OCI-LY3 (cell line): Measurements from ENCODE around the gene OCRL.

Experiments
- H2AFZ ChIP-seq: fragments of 200-600, 300-600 bp; shearing (Covaris generic); 2 replicates; pipeline ENCODE4 v1.6.0; 2014; ENCODE audit warnings: antibody characterized with exemption, low read depth, low read length
- H3K27ac ChIP-seq: fragments of 200-600, 300-600 bp; sonication (generic); 2 replicates; pipeline ENCODE4 v1.5.1; 2014; ENCODE audit warnings: mild to moderate bottlenecking, low read length, moderate library complexity, mixed read lengths
- H3K27me3 ChIP-seq: fragments of 200-600, 300-600 bp; sonication (generic); 2 replicates; pipeline ENCODE4 v1.6.1; 2014; ENCODE audit warnings: low read depth, low read length, mixed read lengths
- H3K36me3 ChIP-seq: fragments of 200-600, 300-600 bp; sonication (generic); replicated peaks from 2 replicates; pipeline ENCODE3; 2014; ENCODE audit warnings: low read depth, low read length, mixed read lengths
- H3K4me1 ChIP-seq: fragments of 300-600, 200-600 bp; sonication (generic); 2 replicates; pipeline ENCODE4 v1.6.1; 2014; ENCODE audit warnings: low read length, mixed read lengths
- H3K4me2 ChIP-seq: fragments of 200-600, 300-600 bp; sonication (generic); 2 replicates; pipeline ENCODE4 v1.6.1; 2014; ENCODE audit warnings: low read length, mixed read lengths
- H3K4me3 ChIP-seq: fragments of 300-600, 200-600 bp; sonication (generic); 2 replicates; pipeline ENCODE4 v1.5.1; 2014; ENCODE audit warnings: antibody characterized with exemption, mild to moderate bottlenecking, low read length, moderate library complexity
- H3K79me2 ChIP-seq: fragments of 300-600, 200-600 bp; shearing (Covaris generic); 2 replicates; pipeline ENCODE4 v1.6.1; 2014; ENCODE audit warnings: mild to moderate bottlenecking, low read length, mixed read lengths
- H3K9ac ChIP-seq: fragments of 300-600, 200-600 bp; shearing (Covaris generic); 2 replicates; pipeline ENCODE4 v1.6.0; 2014; ENCODE audit warnings: mild to moderate bottlenecking, low read length, moderate library complexity
- H3K9me3 ChIP-seq: fragments of 200-600, 300-600 bp; shearing (Covaris generic); 2 replicates; pipeline ENCODE4 v1.6.1; 2014; ENCODE audit warnings: low read length, mixed read lengths; ENCODE audit not compliant: insufficient read depth
- H4K20me1 ChIP-seq: fragments of 200-600, 300-600 bp; sonication (generic); 2 replicates; pipeline ENCODE4 v1.6.1; 2016; ENCODE audit warnings: low read length, mixed read lengths; ENCODE audit not compliant: insufficient read depth
- CTCF ChIP-seq: fragments of 200-600, 300-600 bp; sonication (generic); IDR thresholded peaks from 2 replicates; pipeline ENCODE4 v1.5.1; 2014; ENCODE audit warnings: antibody characterized with exemption, low read length, low read depth
- EZH2phosphoT487 ChIP-seq: fragments of 200-600 bp; shearing (Covaris generic); IDR thresholded peaks from 2 replicates; pipeline ENCODE4 v1.6.1; 2018; ENCODE audit warnings: antibody characterized with exemption, mixed run types, low read depth

OCRL gene

GRCh38 chrX:129511689-129512088, 28.4 kb upstream of the OCRL start:
- Histone ChIP-seq H3K79me2 (no peaks in the 10 kb centered on the region), H3K4me2 (peak overlapping the region; percentile 79), H2AFZ (no peak overlapping the region; the same call in 1 of the 2 replicates), H3K36me3 (no peaks in the 10 kb centered on the region), H3K9me3 (no peaks in the 10 kb centered on the region), H3K4me1 (peaks cover 10% of the 10 kb centered on the region), H3K4me3 (no peak overlapping the region), H4K20me1 (no peaks in the 10 kb centered on the region), H3K9ac (no peak overlapping the region), H3K27ac (no peak overlapping the region), H3K27me3 (no peaks in the 10 kb centered on the region)
- TF ChIP-seq CTCF (no peak), EZH2phosphoT487 (no peak)

GRCh38 chrX:129512409-129512808, 27.6 kb upstream of the OCRL start:
- no peaks in the 10 kb centered on the region for H3K36me3 ChIP-seq
- no peaks in the 10 kb centered on the region for H3K79me2 ChIP-seq
- TF ChIP-seq EZH2phosphoT487 = no peak
- TF ChIP-seq CTCF = no peak
- peaks cover 10% of the 10 kb centered on the region for H3K4me1 ChIP-seq
- H4K20me1 ChIP-seq = no peaks in the 10 kb centered on the region
- H3K27me3 ChIP-seq = no peaks in the 10 kb centered on the region
- peak overlapping the region; percentile 63 for H3K4me3 ChIP-seq
- no peaks in the 10 kb centered on the region for H3K9me3 ChIP-seq
- peak overlapping the region; percentile 73 for H2AFZ ChIP-seq
- H3K9ac ChIP-seq = peak overlapping the region; percentile 13
- H3K27ac ChIP-seq = no peak overlapping the region
- H3K4me2 ChIP-seq = peak overlapping the region; percentile 79

GRCh38 chrX:129516402-129516801, 23.7 kb upstream of the OCRL start:
- peaks cover 15% of the 10 kb centered on the region for H3K4me1 ChIP-seq

GRCh38 chrX:129520151-129520550, 19.9 kb upstream of the OCRL start:
- Histone ChIP-seq H3K27ac (no peak overlapping the region), H3K9me3 (no peaks in the 10 kb centered on the region)

More at GRCh38 chrX:129516402-129516801, 23.7 kb upstream of the OCRL start:
- H3K4me2 ChIP-seq = peak overlapping the region; percentile 56
- no peaks in the 10 kb centered on the region for H3K79me2 ChIP-seq
- 0 out of 2 replicates have a peak overlapping the region, but pooled peaks have one; percentile 25 for H2AFZ ChIP-seq
- no peak for TF ChIP-seq CTCF
- TF ChIP-seq EZH2phosphoT487 = no peak
- no peaks in the 10 kb centered on the region for H4K20me1 ChIP-seq
- no peaks in the 10 kb centered on the region for H3K9me3 ChIP-seq
- H3K9ac ChIP-seq = no peak overlapping the region
- H3K4me3 ChIP-seq = peak overlapping the region; percentile 41; the same call in 1 of the 2 replicates
- H3K27me3 ChIP-seq = no peaks in the 10 kb centered on the region
- H3K36me3 ChIP-seq = no peaks in the 10 kb centered on the region
- no peak overlapping the region for H3K27ac ChIP-seq

More at GRCh38 chrX:129520151-129520550, 19.9 kb upstream of the OCRL start:
- no peak overlapping the region for H3K4me2 ChIP-seq
- no peak for TF ChIP-seq CTCF
- no peak overlapping the region for H2AFZ ChIP-seq
- no peaks in the 10 kb centered on the region for H3K79me2 ChIP-seq
- no peak overlapping the region for H3K4me3 ChIP-seq
- peaks cover 10% of the 10 kb centered on the region for H3K4me1 ChIP-seq
- no peak overlapping the region for H3K9ac ChIP-seq
- H3K36me3 ChIP-seq = no peaks in the 10 kb centered on the region
- no peaks in the 10 kb centered on the region for H3K27me3 ChIP-seq
- H4K20me1 ChIP-seq = no peaks in the 10 kb centered on the region
